Small intestine (tissue), 7 donors: ENCODE measurements around the gene ZBTB43. TPM values are rescaled to one million over a fixed set of nuclear protein-coding genes. Genes with fewer than 3 reads are reported as not detected.

Experiments used
- DNase-seq, 2 donors: peaks; one replicate each; pipeline versions ENCODE4 v3.0.0 to v3.0.0-alpha.2; 2013
- FAIRE-seq: peaks from 2 replicates; lab custom pipeline; 2012; peaks lifted over from hg19 to GRCh38; lab: Jason Lieb, UNC
- H3K27ac ChIP-seq, 3 donors: one replicate each; pipeline ENCODE4 v1.5.1; 2013; ENCODE audit warnings: low read length in 2 of 3, mild to moderate bottlenecking in 2 of 3, control low read depth in 1 of 3, inconsistent platforms in 1 of 3, low read depth in 1 of 3, moderate library complexity in 1 of 3
- H3K27me3 ChIP-seq, 3 donors: one replicate each; pipeline ENCODE4 v1.6.1; 2013; ENCODE audit warnings: low read length in 3 of 3, inconsistent platforms in 1 of 3; ENCODE audit not compliant: control insufficient read depth in 3 of 3, insufficient read depth in 3 of 3
- H3K36me3 ChIP-seq, 3 donors: one replicate each; pipeline ENCODE4 v1.6.1; 2013; ENCODE audit warnings: low read length in 3 of 3, inconsistent platforms in 1 of 3, low read depth in 1 of 3, mild to moderate bottlenecking in 1 of 3, moderate library complexity in 1 of 3; ENCODE audit not compliant: control insufficient read depth in 3 of 3, insufficient read depth in 2 of 3
- H3K4me1 ChIP-seq, 3 donors: one replicate each; pipeline ENCODE4 v1.6.1; 2013; ENCODE audit warnings: low read length in 2 of 3, inconsistent platforms in 1 of 3, low read depth in 1 of 3, mild to moderate bottlenecking in 1 of 3, moderate library complexity in 1 of 3; ENCODE audit not compliant: control insufficient read depth in 3 of 3, insufficient read depth in 2 of 3
- H3K4me3 ChIP-seq, 3 donors: one replicate each; pipeline ENCODE4 v1.5.1; 2013; ENCODE audit warnings: low read length in 3 of 3, control low read depth in 1 of 3, inconsistent platforms in 1 of 3, low read depth in 1 of 3, mild to moderate bottlenecking in 1 of 3, moderate library complexity in 1 of 3
- H3K9me3 ChIP-seq, 2 donors: one replicate each; pipeline ENCODE4 v1.6.1; 2013; ENCODE audit warnings: low read depth in 1 of 2, low read length in 1 of 2; ENCODE audit not compliant: control insufficient read depth in 2 of 2, insufficient read depth in 1 of 2
- WGBS, 3 donors: extraction: QIAGEN DNeasy Blood & Tissue Kit; methylation state at CpG; one replicate each; pipeline ENCODE4 v1.1.7; 2013; 5-methylcytosine and 5-hydroxymethylcytosine counted together
- polyA plus RNA-seq, 4 donors: library from polyadenylated mRNA; stranded (reverse) in 3 of 4; unstranded in 1 of 4; fragments of 200-250 nt in 3 of 4; fragments of 120-200 nt in 1 of 4; gene quantifications; one replicate each; pipeline versions ENCODE4 v1.2.1 to v1.2.3, GENCODE V29; 2013
- donor health status: healthy with polysubstance abuse.
- donor health status: control.
- donor health status: control.
- donor health status: Bipolar disorder and iron deficiency.
- donor health status: healthy.

The ZBTB43 gene
- polyA plus RNA-seq, 4 donors = 2.2 to 10.6 (median 4.3) TPM

- Histone ChIP-seq H3K27ac (no peak overlapping the region), H3K36me3 (no peaks in the 10 kb centered on the region), H3K4me1 (no peaks in the 10 kb centered on the region), H3K4me3 (no peak overlapping the region), H3K9me3 (no peaks in the 10 kb centered on the region), H3K27me3 (peaks cover 0 to 25% (median 3%) of the 10 kb centered on the region in 3 donors)
- WGBS, 3 donors = 73 to 88% (median 82%) methylated on average over 6 of the region's 6 CpGs
- FAIRE-seq = no peak
- no peak for DNase-seq
Observed at GRCh38 chr9:126794441-126794840, 10.4 kb upstream of the ZBTB43 start.

GRCh38 chr9:126796758-126797157 lies 8.1 kb upstream of the ZBTB43 start:
- Histone ChIP-seq H3K4me1 (no peaks in the 10 kb centered on the region), H3K27ac (no peak overlapping the region), H3K36me3 (no peaks in the 10 kb centered on the region), H3K27me3 (peaks cover 0 to 15% (median 3%) of the 10 kb centered on the region in 3 donors), H3K4me3 (no peak overlapping the region), H3K9me3 (no peaks in the 10 kb centered on the region)
- DNase-seq (no peak), FAIRE-seq (no peak)
- WGBS, 3 donors = 76 to 84% (median 82%) methylated on average over 4 of the region's 4 CpGs

- 77 to 89% (median 82%) methylated on average over 2 of the region's 2 CpGs for WGBS, 3 donors
- no peak for FAIRE-seq
- H3K4me3 ChIP-seq = no peak overlapping the region
Observed at GRCh38 chr9:126797903-126798302, 6.9 kb upstream of the ZBTB43 start.

DNA sequence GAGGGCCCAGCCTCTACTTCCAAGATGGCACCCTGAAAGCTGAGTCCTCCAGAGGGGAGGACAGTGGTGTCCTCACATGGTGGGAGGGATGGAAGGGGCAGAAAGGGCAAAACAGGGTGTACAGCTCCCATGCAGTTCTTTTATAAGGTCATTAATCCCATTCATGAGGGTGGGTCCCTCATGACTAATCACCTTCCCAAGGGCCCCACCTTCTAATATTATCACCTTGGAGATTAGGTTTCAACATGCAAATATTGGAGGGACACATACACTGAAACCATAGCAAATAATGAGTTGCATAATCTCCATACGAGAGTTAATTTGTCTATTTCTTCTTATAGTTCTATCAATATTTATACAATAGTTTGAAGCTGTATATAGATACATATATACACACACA lies 5.8 kb upstream of the ZBTB43 start:
- Histone ChIP-seq H3K4me1 (no peaks in the 10 kb centered on the region), H3K4me3 (no peak overlapping the region), H3K9me3 (no peaks in the 10 kb centered on the region), H3K27me3 (peaks cover 0 to 6% (median 0%) of the 10 kb centered on the region in 3 donors), H3K36me3 (no peaks in the 10 kb centered on the region), H3K27ac (no peak overlapping the region)
- DNase-seq (peak in 1 of 2 donors; percentile 53), FAIRE-seq (no peak)
- WGBS, 3 donors = 29 to 73% (median 60%) methylated on average over 1 of the region's 1 CpG

More at GRCh38 chr9:126797903-126798302, 6.9 kb upstream of the ZBTB43 start:
- H3K27me3 ChIP-seq = peaks cover 0 to 11% (median 0%) of the 10 kb centered on the region in 3 donors
- H3K27ac ChIP-seq = no peak overlapping the region
- no peaks in the 10 kb centered on the region for H3K9me3 ChIP-seq
- H3K36me3 ChIP-seq = no peaks in the 10 kb centered on the region
- no peak for DNase-seq
- H3K4me1 ChIP-seq = no peaks in the 10 kb centered on the region

DNA sequence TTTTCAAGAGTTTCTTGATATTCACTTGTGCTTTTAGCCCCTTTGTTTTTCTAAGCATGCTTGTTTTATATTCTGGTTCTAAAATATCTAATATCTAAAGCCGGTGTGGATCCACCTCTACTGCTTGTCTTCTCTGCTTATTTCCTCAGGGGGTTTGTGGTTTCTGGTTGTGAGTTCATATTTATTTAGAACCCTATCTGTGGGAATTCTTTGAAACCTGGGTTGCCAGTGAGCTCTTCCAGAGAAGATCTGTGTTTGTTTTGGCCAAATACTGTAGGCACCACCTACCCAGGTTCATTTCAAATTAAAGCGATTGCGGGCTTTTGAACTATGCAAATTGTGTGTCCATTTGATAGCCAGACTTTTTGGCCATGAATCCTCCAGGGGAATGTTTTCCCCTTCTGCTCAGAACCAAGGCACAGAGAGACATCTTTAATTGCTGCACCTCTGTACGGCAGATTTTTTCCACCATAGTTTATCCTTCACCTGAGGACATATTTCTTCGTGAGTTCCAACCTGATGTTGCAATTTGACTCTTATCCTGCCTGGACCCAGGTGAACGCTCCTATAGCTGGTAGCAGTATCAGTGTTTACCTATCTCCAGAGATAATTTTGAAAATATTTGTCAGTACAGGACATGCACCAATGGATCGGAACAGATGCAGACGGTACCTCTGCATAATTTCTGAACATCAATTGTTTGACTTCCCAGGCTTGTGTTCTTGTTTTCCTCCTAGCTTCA lies 2.4 kb upstream of the ZBTB43 start:
- H3K36me3 ChIP-seq = no peaks in the 10 kb centered on the region
- H3K4me3 ChIP-seq = no peak overlapping the region
- peaks cover 0 to 13% (median 4%) of the 10 kb centered on the region in 3 donors for H3K4me1 ChIP-seq
- WGBS, 3 donors = 64 to 79% (median 71%) methylated on average over 8 of the region's 8 CpGs
- no peak for DNase-seq
- FAIRE-seq = no peak
- H3K27me3 ChIP-seq = no peaks in the 10 kb centered on the region
- H3K27ac ChIP-seq = no peak overlapping the region
- no peaks in the 10 kb centered on the region for H3K9me3 ChIP-seq

- WGBS, 3 donors = 70 to 79% (median 78%) methylated on average over 16 of the region's 16 CpGs
- no peak for FAIRE-seq
- Histone ChIP-seq H3K27me3 (no peaks in the 10 kb centered on the region), H3K9me3 (no peaks in the 10 kb centered on the region), H3K36me3 (no peaks in the 10 kb centered on the region), H3K27ac (peak overlapping the region in 2 of 3 donors; percentile 98), H3K4me3 (peak overlapping the region in 2 of 3 donors; percentile 89 to 92), H3K4me1 (peaks cover 0 to 13% (median 4%) of the 10 kb centered on the region in 3 donors)
- no peak for DNase-seq
Observed at GRCh38 chr9:126804198-126804695, 593 bp upstream of the ZBTB43 start.

DNA sequence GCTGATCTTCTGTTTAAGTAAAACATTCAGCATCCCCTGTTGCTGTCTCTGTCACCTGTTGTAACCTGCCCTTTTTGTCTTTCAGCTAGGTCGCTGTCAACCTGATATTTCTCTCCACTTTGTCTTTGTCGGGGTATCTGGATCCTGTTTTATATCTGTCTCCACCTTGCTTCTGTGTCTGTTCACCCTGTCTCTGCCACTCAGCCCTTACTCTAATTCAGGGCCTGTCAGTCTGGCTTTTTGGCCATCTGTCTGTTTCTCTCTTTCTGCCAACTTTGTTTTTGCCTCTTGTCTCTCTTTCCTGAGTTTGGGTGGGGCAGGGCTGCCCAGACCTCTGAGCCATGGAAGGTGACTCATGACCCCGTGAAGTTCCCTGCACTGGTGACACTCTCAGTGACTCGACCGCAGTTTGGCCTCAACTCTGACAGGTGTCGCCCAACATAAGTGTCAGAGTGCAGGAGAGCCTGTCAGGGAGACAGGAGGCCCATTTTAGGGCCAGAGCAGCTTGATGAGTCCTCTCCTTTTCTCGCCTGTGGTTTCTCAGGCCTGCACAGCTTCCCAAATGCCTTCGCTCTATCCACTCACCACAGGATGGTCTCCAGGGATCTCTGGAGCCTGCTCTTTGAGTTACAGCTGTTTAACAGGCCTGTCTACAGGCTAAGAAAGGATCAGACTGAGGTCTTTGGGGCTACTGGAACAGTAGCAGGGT lies 868 bp downstream of the ZBTB43 start:
- Histone ChIP-seq H3K9me3 (no peaks in the 10 kb centered on the region), H3K4me3 (peak overlapping the region; percentile 89 to 99 (median 92)), H3K27ac (peak overlapping the region; percentile 96 to 98 (median 98)), H3K4me1 (peaks cover 0 to 13% (median 4%) of the 10 kb centered on the region in 3 donors), H3K27me3 (no peaks in the 10 kb centered on the region), H3K36me3 (peaks cover 0 to 11% (median 2%) of the 10 kb centered on the region in 3 donors)
- FAIRE-seq = no peak
- peak; percentile 86 to 90 for DNase-seq
- 13 to 20% (median 13%) methylated on average over 8 of the region's 8 CpGs for WGBS, 3 donors

DNA sequence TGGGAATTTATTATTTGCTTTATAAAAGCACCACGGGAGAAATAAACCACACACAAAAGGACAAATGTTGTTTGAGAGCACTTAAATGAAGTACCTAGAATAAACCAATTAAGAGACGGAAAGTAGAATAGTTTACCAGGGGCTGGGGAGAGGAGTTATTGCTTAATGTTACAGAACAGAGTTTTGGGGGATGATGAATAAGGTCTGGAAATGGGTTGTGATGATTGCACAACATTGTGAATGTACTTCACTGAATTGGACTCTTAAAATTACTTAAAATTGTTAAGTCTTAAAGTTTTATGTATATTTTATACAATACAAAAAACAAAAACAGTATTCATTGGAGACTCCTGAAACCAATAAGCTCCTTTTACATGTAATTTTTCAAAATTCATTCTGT lies 1.5 kb downstream of the ZBTB43 start:
- FAIRE-seq = no peak
- WGBS, 3 donors = 49 to 59% (median 53%) methylated on average over 2 of the region's 2 CpGs
- Histone ChIP-seq H3K4me1 (peaks cover 0 to 13% (median 4%) of the 10 kb centered on the region in 3 donors), H3K36me3 (peaks cover 0 to 15% (median 2%) of the 10 kb centered on the region in 3 donors), H3K27me3 (no peaks in the 10 kb centered on the region), H3K4me3 (peak overlapping the region in 2 of 3 donors; percentile 89 to 92), H3K9me3 (no peaks in the 10 kb centered on the region), H3K27ac (peak overlapping the region in 1 of 3 donors; percentile 98)
- no peak for DNase-seq
